HG03521 (cell line): ENCODE results near the gene SRC.

ENCODE experiments used
- ATAC-seq: cut with Tn5 transposase; IDR thresholded peaks from one replicate; pipeline ENCODE4 v1.9.1; 2021; ENCODE audit warnings: mild to moderate bottlenecking, moderate library complexity; ENCODE audit not compliant: unreplicated experiment

Gene SRC

DNA sequence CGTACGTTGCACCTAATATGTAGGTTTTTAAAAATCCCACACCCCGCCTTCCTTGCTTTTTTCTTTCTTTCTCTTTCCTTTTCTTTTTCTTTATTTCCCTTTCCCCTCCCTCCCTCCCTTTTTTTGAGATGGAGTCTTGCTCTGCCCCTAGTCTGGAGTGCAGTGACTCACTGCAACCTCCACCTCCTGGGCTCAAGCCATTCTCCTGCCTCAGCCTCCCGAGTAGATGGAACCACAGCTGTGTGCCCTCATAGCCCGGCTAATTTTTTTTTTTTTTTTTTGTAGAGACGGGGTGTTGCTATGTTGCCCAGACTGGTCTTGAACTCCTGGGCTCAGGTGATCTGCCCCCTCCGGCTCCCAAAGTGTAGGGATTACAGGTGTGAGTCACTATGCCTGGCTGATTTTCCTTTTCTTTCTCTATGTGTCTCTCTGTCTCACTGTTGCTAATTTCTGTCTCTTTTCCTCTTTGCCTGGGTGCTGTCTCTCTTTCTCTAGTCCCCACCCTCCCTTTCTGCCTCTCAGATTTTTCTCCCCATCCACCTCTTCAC, 61.2 kb downstream of the SRC start:
- ATAC-seq, result no peak

DNA sequence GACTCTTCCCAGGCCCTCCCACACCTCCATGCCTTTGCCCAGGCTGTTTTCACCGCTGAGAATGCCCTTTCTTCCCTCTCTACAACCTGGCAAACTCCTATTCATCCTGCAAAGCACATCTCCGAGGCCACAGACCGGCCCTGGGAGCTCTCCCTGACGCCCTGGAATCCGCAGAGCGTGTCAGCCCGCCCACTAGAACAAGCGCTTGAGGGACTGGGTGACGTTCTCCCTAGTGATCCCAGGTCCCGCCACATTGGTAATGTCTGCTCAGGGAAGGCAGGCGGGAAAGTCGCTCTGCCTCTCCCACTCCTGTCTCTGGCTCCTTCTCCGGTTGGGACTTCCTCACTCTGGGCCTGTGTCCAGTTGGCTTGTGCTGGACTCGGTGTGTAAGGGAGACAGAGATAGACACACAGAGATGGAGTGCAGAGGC, 61.6 kb downstream of the SRC start:
- ATAC-seq, result no peak

DNA sequence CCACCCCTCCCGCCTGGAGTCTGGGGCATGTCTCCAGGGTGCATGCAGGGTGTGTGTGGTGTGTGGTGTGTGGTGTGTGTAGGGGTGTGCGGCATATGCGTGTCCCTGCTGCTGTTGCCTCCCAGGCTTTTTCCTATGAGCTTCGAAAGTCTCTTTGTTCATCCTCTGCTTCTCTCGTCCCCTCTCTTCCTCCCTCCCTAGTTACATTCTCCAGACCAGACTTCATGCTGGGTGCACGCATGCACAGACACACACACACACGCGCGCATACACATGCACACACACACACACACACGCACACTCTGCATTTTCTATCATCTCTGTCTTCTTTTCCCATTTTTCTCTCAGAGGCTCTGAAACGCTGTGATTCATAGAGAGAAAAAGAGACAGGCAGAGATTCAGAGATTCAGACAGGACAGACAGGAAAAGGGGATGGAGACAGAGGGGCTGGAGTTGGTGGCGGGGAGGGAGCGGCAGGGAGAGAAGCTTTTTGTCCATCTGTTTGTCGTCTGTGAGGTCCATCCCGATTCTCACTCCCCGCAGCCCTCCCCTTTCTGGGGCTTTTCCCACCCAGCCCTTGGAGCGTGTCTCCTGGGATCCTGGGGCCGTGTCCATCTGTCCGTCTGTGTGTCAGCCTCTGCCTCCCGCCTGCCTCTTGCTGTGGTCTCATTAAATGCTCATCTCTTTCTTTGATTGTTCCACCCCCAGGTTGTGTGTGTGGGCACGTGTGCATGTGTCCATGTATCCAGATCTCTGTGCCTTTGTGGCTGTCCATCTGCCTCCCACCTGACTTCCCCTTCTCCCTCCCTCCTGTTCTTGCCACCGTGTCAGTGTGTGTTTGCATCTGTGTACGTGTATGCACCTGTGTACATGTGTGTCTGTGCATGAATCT, 62.6 kb downstream of the SRC start:
- ATAC-seq, result no peak

DNA sequence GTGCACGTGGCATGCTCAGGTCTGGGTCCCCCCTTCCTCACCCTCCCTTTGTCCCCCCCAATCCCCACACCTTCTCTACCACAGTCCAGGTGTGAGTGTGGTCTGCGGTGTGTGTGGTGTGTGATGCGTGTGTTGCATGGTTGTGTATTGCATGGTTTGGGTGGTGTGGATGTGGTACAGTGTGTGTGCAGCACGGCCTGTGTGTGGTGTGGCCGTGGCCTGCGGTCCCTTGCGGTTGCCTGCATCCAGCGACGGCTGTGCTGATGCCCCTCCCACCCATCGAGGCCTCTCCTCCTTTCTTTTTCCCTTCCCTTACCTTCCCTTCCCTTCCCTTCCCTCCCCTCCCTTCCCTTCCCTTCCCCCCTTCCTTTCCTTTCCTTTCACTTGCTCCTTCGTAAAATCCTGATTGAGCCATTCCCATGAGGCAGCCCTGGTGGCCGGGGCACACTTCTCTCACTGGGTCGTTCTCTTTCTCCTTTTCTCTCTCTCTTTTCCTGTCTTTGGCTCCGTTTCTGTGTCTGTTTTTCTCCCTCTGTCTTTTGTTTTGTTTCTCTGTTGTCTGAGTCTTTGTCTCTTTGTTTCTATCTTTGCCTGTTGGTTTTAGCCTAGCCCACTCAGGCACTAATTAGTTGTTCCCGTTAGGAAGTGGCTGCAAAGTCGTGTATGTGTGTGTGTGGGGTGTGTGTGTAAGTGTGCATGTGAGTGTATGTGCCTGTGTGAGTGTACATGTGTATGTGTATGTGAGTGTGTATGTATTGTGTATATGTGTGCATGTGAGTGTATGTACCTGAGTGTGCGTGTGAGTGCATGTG, 65.7 kb downstream of the SRC start:
- ATAC-seq, result no peak

DNA sequence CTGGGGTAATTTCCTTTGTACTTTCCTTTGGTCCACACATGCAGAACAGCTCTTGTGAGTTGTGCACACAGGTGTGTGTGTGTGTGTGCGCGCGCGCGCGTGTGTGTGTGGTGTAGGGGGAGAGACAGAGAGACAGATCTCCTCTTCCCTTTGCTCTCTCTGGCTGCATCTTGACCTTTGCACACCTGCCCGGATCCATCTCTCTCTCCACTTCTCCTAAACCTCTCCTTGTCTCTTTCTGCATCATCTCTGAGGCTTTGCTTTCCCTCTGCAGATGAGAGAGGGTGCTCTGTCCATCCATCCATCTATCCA, 67.0 kb downstream of the SRC start:
- no peak for ATAC-seq

DNA sequence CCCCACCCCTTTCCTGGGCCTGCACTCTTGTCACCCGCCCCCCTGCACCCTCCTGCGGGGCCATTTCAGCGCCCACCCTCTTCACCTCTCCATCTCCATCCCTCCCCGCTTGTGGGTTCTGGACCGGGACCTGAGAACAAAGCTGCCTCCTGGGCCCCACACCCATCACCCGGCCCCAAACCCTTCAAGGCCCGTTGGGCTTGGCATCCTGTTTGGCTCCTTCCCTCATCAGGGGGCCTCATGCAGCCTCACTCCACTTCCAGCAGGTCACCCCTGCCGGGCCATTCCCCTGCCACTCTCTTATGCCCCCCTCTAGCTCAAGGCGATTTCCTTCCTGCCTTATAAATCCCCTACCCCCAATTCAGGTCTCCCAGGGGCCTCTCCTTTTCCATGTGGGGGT, 67.4 kb downstream of the SRC start:
- ATAC-seq, result no peak

DNA sequence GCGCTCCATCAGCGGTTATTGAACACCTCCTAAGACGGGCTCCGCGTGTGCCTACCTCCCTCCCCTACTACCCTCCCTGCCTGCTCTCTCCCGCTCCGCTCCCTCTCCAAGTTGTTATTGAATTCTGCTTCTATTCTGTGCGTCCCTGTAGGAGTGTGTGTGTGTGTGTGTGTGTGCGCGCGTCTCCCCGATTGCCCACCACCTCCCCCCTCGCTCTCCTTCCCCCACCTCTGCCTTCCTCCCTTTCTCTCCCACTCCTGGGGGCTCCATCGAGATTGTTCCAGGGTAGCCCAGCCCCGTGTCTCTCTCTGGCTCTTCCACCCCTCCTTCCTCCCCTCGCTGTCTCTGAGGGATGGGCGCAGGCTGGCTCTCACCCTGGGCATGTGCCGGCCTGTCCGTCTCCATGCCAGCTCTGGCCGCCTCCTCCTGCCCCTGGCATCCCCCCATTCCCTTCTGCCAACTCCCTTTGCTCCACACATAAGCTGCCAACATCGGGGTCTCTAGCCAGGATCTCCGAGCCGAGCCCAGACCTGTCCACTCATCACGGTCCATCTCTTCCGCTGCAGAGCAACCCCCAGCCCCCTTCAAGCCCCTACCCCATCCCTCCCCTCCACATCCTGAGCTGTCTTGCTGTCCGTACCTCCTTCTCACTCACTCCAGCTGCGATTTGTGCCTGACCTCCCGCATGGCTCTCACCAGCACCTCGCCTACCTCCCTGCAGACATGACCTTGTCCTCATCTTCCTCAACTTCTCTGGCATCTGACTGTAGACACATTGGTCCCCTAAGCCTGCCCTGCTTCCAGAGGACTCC, 68.5 kb downstream of the SRC start:
- no peak for ATAC-seq

DNA sequence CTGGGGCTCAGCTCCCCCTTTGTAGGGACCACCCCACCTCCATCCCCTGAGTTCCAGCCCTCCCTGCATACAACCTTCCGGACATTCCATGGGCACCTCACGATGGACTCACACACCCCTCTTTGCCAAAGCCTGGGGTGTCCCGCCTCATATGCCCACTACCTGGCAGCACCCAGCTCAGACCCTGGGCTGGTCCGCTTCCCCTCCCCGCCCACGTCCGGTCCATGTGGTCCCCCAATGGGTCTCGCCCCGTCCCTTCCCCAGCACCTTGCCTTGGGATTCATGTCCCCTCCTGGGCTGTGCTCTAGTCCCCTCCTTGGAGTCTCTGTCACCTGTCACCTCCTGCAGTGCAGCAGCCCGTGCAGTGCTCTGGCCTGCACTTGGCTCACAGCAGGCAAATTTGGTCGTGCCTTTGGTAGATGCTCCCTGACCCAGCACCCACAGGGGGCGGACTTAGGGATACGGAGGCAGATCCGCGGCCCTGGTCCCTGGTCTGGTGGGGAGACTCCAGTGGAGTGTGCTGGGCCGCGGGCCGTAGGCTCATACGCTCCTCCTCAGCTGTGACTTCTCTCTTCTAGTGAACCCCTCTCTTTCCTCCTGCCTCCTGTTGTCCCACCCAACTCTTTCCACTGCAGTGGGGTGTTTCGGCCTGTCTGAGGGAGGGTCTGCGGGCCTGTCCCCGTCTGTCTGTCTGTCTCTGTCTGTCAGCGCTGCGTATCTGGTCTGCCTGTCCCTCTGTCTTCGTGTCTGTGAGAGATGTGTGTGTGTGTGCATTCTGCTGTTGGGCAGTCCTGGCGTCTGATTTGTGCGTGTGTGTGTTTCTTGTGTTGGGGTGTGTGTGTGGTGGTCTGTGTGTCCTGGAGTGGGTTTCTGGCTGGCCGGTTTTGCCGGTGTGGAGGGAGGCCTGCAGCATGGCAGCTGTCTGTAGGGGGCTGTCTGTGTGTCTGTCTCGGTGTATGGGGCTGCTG, 69.5 kb downstream of the SRC start:
- ATAC-seq, result no peak

DNA sequence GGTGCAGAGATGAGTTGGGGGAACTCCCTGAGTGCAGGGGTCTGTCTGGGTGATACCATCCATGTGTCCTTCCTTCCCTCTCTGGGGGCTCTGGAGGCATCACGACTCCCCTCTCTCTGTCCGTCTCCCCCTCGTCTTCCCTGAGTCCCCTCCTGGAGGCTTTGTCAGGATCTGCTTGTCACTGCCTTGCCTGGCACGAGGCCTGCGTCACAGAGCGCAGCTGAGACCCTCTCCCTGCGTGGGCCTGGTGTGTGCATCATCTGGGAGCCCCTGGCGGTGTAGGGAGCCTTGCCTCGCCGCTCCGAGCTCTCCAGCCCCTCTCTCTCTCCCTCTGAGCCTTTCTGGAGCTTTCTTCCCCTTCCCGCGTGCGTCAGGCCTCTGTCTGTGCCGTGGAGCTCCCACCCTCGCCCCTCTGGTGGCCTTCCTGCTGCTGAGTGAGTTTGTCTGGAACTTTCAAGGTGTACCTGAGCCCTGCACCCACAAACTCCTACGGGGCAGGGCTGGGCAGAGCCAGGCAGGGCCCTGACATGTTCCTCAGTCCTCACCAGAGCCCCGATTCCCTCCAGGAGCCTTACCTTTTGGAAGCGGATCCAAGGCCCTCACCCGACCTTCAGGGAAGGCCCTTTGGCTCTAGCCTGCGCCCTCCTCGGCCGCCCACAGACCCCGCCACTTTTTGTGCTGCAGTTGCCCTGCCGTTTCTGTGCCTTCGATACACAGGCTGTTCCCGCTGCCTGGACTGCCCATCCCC, 70.3 kb downstream of the SRC start:
- ATAC-seq, result no peak

DNA sequence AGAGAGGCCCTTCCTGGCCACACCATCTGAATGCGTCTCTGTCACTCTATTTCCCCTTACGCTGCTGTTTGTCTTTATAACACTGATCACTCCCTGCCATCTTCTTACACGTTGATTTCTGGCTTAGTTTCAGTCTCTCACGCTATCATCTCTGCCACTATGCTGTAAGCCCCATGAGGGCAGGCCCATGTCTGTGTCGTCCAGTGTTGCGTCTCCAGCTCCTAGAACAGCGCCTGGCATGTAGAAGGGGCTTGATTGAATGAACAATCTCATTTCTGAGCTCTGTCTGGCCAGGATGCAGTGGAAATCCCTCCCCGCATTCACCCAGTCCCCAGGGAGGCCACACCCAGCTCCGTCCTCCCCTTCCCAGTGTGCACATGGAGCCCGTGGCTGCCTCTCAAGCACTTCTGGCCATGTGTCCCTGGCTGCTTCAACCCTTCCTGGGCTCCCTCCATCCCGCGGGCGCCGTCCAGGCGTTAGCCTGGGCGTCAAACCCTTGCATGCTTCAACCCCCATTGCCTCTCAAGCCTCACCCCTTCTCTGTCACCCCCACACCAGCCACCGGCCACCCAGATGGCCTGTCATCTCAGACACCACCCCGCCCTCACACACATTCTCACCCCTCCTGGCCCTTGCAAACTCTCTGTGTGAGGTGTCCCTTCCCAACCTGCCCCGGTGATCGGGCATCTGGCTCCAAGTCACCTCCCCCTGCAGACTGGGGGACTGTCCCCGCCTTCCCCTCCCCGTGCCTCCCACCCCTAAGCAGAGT, 71.1 kb downstream of the SRC start:
- no peak for ATAC-seq

DNA sequence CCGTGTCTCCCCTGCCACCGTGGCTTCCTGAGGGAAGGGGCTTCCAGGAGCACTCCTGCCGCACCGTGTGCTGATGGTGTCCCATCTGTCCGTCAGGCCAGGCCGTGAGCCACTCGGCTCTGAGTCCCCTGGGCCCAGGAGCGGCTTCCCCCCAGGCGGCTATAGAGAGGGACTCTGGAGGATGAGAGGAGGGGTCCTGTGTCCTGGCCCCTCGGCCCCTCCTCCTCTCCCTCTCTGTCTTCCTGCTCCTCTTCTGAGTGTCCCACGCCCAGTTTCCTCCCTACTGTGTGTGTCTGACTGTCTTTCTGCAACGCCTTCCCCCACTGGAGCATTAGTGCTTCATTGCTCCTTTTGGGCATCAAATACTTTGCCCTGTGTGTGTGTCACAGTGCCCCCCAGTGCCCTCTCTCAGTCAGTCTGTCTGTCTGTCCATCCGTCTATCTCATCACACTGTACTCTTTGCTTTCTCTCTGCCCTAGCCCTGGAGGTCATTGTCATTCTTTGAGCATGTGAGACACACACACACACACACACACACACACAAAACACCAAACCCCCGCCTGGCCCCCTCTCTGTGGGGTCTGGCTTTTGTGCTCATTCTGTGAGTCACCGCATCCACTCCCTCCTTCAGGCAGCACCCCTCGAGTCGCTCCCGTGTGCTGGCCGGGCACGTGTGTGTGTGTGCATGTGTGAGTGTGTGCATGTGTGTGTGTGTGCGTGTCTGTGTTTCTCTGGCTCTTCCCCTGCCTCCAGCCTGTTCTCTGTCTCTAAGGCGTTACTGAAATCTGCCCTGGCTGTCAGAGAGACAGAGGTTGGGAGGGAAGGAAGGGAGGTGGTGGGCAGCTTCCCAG, 71.9 kb downstream of the SRC start:
- no peak for ATAC-seq

DNA sequence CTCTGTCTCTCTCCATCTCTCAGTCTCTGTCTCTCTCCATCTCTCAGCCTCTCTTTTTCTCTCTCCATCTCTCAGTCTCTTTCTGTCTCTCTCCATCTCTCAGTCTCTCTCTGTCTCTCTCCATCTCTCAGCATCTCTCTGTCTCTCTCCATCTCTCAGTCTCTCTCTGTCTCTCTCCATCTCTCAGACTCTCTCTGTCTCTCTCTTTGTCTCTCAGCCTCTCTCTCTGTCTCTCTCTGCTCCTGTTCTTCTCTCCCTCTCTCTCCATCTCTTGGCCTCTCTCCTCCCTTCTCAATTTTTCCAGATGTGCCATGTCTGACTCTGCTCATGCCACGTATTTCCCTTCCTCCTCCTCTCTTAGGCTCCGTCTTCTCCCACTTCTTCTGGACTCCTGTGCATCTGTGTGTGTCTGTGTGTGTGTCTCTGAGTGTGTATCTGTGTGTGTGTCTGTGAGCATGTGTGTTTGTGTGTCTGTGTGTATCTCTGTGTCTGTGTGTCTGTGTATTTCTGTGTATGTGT, 72.7 kb downstream of the SRC start:
- ATAC-seq, result no peak

DNA sequence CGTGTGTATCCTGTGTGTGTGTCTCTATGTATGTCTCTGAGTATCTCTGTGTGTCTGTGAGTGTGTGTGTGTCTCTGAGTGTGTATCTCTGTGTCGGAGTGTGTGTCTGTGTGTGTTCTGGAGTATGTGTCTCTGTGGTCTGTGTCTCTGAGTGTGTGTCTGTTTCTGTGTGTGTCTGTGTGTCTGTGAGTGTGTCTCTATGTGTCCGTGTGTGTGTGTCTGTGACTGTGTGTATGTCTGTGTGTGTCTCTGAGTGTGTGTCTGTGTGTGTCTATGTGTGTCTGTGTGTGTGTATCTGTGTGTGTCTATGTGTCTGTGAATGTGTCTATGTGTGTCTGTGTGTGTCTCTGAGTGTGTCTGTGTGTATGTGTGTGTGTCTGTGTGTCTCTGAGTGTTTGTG, 73.4 kb downstream of the SRC start:
- ATAC-seq, result no peak

DNA sequence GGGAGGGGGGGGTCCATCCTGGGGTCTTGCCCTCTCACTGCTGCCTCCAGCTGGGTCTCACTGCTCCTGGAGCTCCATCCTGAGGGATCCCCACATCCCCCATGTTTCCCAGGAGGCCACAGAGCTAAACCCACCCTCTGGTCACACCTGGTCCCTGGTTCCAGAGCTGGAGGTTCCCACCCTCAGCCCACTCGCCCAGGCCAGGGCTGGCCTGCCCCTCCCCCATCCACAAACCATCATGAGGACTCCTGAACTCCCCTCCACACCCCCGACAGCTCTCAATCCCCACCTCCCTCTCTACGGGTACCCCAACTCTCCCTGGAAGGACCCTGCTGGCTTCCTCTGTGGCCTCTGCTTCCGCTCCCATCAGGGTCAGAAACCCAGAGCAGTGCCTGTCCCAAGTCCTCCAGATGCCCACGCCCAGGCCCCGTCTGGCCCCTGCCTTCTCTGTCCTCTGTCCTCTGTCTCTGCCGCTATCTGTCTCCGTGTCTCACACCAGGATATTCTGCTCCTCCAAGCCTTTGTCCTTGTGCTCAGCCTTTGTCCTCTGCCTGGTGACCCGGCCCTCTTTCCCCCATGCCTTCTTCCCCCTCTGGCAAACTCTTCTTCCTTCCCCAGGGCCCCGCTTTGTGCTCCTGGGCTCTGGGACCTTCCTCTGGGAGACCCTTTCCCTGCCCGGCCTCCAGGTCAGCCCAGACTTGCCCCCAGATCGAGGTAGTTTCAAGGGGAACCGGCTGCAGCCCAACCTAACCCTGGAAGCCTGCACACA, 74.0 kb downstream of the SRC start:
- no peak for ATAC-seq

DNA sequence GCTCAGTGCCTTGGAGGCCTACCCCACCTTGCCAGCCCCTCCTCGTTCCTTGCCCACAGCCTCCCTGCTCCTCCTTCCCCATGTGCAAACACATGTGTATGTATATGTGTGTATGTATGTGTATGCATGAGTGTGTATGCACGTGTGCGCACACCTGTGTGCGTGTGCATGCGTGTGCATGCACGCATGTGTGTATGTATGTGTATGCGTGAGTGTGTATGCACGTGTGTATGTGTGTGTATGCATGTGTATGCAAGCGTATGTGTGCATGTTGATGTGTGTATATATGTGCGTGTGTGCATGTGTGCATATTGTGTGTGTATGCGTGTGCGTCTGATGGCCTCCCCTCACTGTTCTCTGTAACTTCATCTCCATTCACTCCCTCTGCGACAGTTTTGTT, 74.7 kb downstream of the SRC start:
- ATAC-seq, result no peak

DNA sequence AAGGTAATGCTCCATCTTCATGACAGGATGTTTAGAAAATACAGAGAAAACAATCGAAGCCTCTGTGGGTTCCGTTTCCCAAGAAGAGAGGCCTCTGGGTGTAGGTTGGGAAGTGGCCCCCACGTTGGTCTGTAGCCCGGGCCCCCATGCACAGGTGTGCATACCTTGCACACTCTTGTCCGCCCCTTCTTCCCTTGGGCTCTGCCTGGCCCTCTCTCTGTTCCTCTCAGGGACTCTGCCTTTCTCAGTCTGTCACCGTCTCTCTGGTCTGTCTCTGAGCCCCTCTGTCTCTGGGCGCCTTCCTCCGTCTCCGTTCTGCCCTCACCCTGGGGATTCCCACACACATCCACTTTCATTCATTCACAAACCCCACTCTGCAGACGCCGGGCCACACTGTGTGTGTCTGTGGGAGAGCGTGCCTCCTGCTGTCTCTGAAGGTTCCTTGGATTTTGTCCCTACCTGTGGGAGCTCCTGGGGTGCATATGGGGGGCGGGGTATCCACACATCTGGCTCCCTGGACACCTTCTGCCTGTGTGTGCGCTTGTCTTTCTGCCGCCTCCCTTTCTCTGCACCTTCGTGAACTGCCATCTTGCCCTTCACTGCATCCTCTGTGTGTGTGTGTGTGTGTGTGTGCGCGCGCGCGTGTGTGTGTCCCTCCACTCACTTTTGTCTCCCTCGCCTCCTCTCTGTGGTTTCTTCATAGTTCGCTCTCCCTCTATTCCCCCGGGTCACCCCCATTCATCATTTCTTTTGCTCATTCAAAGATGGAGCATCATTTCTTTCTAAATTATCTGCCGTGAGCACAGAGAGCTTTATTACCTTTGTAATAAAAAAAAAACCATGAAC, 75.3 kb downstream of the SRC start:
- ATAC-seq, result no peak
